HG02642 (cell line): ENCODE measurements around the gene ADARB1.

Source experiments
- ATAC-seq: cut with Tn5 transposase; IDR thresholded peaks from one replicate; pipeline ENCODE4 v1.9.1; 2021; ENCODE audit warnings: mild to moderate bottlenecking; ENCODE audit not compliant: unreplicated experiment, poor library complexity

ADARB1 gene

GRCh38 chr21:45088729-45089128 lies 14.3 kb downstream of the ADARB1 start:
- ATAC-seq = no peak

GRCh38 chr21:45089964-45090363 lies 15.6 kb downstream of the ADARB1 start:
- no peak for ATAC-seq

GRCh38 chr21:45090966-45091365 lies 16.6 kb downstream of the ADARB1 start:
- no peak for ATAC-seq

- no peak for ATAC-seq
These were observed 17.4 kb downstream of the ADARB1 start for GRCh38 chr21:45091550-45092322.

GRCh38 chr21:45093035-45093532 lies 18.7 kb downstream of the ADARB1 start:
- no peak for ATAC-seq

GRCh38 chr21:45094412-45094811 lies 20.0 kb downstream of the ADARB1 start:
- ATAC-seq = no peak

GRCh38 chr21:45095505-45095904 lies 21.1 kb downstream of the ADARB1 start:
- no peak for ATAC-seq

GRCh38 chr21:45096217-45096616 lies 21.8 kb downstream of the ADARB1 start:
- ATAC-seq = no peak

GRCh38 chr21:45097827-45098387 lies 23.5 kb downstream of the ADARB1 start:
- no peak for ATAC-seq

GRCh38 chr21:45098867-45099266 lies 24.5 kb downstream of the ADARB1 start:
- no peak for ATAC-seq

- ATAC-seq = no peak
These were observed 25.2 kb downstream of the ADARB1 start for GRCh38 chr21:45099571-45099970.

GRCh38 chr21:45100866-45101265 lies 26.5 kb downstream of the ADARB1 start:
- no peak for ATAC-seq

GRCh38 chr21:45102391-45102932 lies 28.1 kb downstream of the ADARB1 start:
- no peak for ATAC-seq

GRCh38 chr21:45103971-45104520 lies 29.7 kb downstream of the ADARB1 start:
- no peak for ATAC-seq

- no peak for ATAC-seq
These were observed 30.2 kb downstream of the ADARB1 start for GRCh38 chr21:45104560-45104959.

GRCh38 chr21:45105906-45106485 lies 31.6 kb downstream of the ADARB1 start:
- no peak for ATAC-seq

- ATAC-seq = no peak
These were observed 33.8 kb downstream of the ADARB1 start for GRCh38 chr21:45108034-45108790.

- no peak for ATAC-seq
These were observed 34.7 kb downstream of the ADARB1 start for GRCh38 chr21:45108808-45109781.

GRCh38 chr21:45109831-45110492 lies 35.6 kb downstream of the ADARB1 start:
- ATAC-seq = peak; percentile 66
